ENCODE results near the gene ABCA13. TPM values are rescaled to one million over a fixed set of nuclear protein-coding genes. Genes with fewer than 3 reads are reported as not detected.

Gene ABCA13
- total and polyA plus RNA-seq, 2 experiments from 2014 or later = 0.21 to 0.50 TPM

- no peak for DNase-seq (ENCODE audit: low read depth in 1 of 2, low spot score in 1 of 2)
- no peak overlapping the region for H3K4me3 ChIP-seq
- no peaks in the 10 kb centered on the region for H3K27me3 ChIP-seq
- H3K36me3 ChIP-seq = no peaks in the 10 kb centered on the region
- H3K27ac ChIP-seq = no peak overlapping the region
- no peaks in the 10 kb centered on the region for H3K4me1 ChIP-seq (ENCODE audit: low read depth)
- TF ChIP-seq CTCF (IDR thresholded peaks at IDR 0.05; ENCODE audit: low read depth, low read length) = no peak
- no peaks in the 10 kb centered on the region for H3K9me3 ChIP-seq (ENCODE audit: low read depth)
Observed at GRCh38 chr7:48165157-48165556, 6.1 kb upstream of the ABCA13 start.

- H3K27ac ChIP-seq = no peak overlapping the region
- H3K27me3 ChIP-seq = no peaks in the 10 kb centered on the region
- no peak overlapping the region for H3K4me3 ChIP-seq
- H3K4me1 ChIP-seq (ENCODE audit: low read depth) = no peaks in the 10 kb centered on the region
- DNase-seq (ENCODE audit: low read depth in 1 of 2, low spot score in 1 of 2) = peak in 1 of 2 donors; percentile 58
- no peaks in the 10 kb centered on the region for H3K9me3 ChIP-seq (ENCODE audit: low read depth)
- no peaks in the 10 kb centered on the region for H3K36me3 ChIP-seq
- no peak for TF ChIP-seq CTCF (IDR thresholded peaks at IDR 0.05; ENCODE audit: low read depth, low read length)
Observed at GRCh38 chr7:48168159-48168558, 3.1 kb upstream of the ABCA13 start.

- Histone ChIP-seq H3K9me3 (ENCODE audit: low read depth) (no peaks in the 10 kb centered on the region), H3K27ac (no peak overlapping the region), H3K27me3 (no peaks in the 10 kb centered on the region), H3K4me3 (no peak overlapping the region), H3K36me3 (no peaks in the 10 kb centered on the region), H3K4me1 (ENCODE audit: low read depth) (no peaks in the 10 kb centered on the region)
- no peak for DNase-seq (ENCODE audit: low read depth in 1 of 2, low spot score in 1 of 2)
- TF ChIP-seq CTCF (IDR thresholded peaks at IDR 0.05; ENCODE audit: low read depth, low read length) = no peak
Observed at GRCh38 chr7:48170506-48170905, 752 bp upstream of the ABCA13 start.

GRCh38 chr7:48173313-48173712 is 2.1 kb downstream of the ABCA13 start:
- Histone ChIP-seq H3K9me3 (ENCODE audit: low read depth) (no peaks in the 10 kb centered on the region), H3K27ac (no peak overlapping the region), H3K27me3 (no peaks in the 10 kb centered on the region), H3K4me3 (no peak overlapping the region), H3K4me1 (ENCODE audit: low read depth) (no peaks in the 10 kb centered on the region), H3K36me3 (no peaks in the 10 kb centered on the region)
- no peak for TF ChIP-seq CTCF (IDR thresholded peaks at IDR 0.05; ENCODE audit: low read depth, low read length)
- DNase-seq (ENCODE audit: low read depth in 1 of 2, low spot score in 1 of 2) = no peak

GRCh38 chr7:48173756-48174382 is 2.6 kb downstream of the ABCA13 start:
- Histone ChIP-seq H3K4me3 (no peak overlapping the region), H3K36me3 (no peaks in the 10 kb centered on the region), H3K27ac (no peak overlapping the region), H3K4me1 (ENCODE audit: low read depth) (no peaks in the 10 kb centered on the region), H3K27me3 (no peaks in the 10 kb centered on the region), H3K9me3 (ENCODE audit: low read depth) (no peaks in the 10 kb centered on the region)
- no peak for TF ChIP-seq CTCF (IDR thresholded peaks at IDR 0.05; ENCODE audit: low read depth, low read length)
- DNase-seq (ENCODE audit: low read depth in 1 of 2, low spot score in 1 of 2) = no peak

All from cardiac muscle cell (in vitro differentiated cells and primary cell).